HEK293 (cell line): ENCODE results near the gene C14orf119.

Experiments used
- CTCF ChIA-PET: fragments of 350-600 bp; formaldehyde crosslinking; extraction: SDS; loops from one replicate; lab custom pipeline; 2021; ENCODE audit warnings: antibody characterized with exemption; lab: Yijun Ruan, JAX
- POLR2A ChIA-PET: fragments of 300-600 bp; formaldehyde crosslinking; extraction: SDS; loops from one replicate; lab custom pipeline; 2020; ENCODE audit warnings: antibody characterized with exemption, inconsistent platforms; lab: Yijun Ruan, JAX
- H3K27ac ChIP-seq: fragments of 200-500 bp; sonication (Bioruptor generic); 2 replicates; pipeline ENCODE4 v1.5.1; 2014; ENCODE audit warnings: low read depth, low read length, control low read depth, inconsistent platforms; ENCODE audit errors: extremely low read depth
- H3K36me3 ChIP-seq, 2 experiments: fragments of 200-500 bp in 1 of 2; sonication (Bioruptor generic) in 1 of 2; 1 replicate in 1 of 2; 2 replicates in 1 of 2; pipeline ENCODE4 v1.5.1; 2014 to 2017; ENCODE audit warnings: inconsistent platforms in 2 of 2, low read length in 2 of 2; ENCODE audit not compliant: control insufficient read depth in 2 of 2, insufficient read depth in 1 of 2
- H3K4me1 ChIP-seq: fragments of 200-500 bp; sonication (Bioruptor generic); 2 replicates; pipeline ENCODE4 v1.5.1; 2014; ENCODE audit warnings: mild to moderate bottlenecking, low read length, inconsistent platforms; ENCODE audit not compliant: control insufficient read depth, insufficient read depth
- H3K4me3 ChIP-seq: 2 replicates; pipeline ENCODE4 v1.5.1; 2011; ENCODE audit warnings: low read depth, mild to moderate bottlenecking, control low read depth, low read length, moderate library complexity
- H3K9me3 ChIP-seq: fragments of 200-500 bp; sonication (Bioruptor generic); 2 replicates; pipeline ENCODE4 v1.5.1; 2014; ENCODE audit warnings: low read depth, low read length, inconsistent platforms; ENCODE audit not compliant: control insufficient read depth, insufficient read depth
- ATF2 ChIP-seq: fragments of 450-650 bp; formaldehyde crosslinking; IDR thresholded peaks from 2 replicates; pipeline ENCODE4 v1.5.1; 2016; ENCODE audit warnings: missing biosample characterization, missing genetic modification characterization, low read depth
- GLI2 ChIP-seq: fragments of 450-650 bp; formaldehyde crosslinking; IDR thresholded peaks from 2 replicates; pipeline ENCODE4; 2017; ENCODE audit warnings: missing biosample characterization, missing genetic modification characterization, low read depth, borderline replicate concordance
- KLF10 ChIP-seq: fragments of 450-650 bp; IDR thresholded peaks from 2 replicates; pipeline ENCODE4 v1.5.1; 2018; ENCODE audit warnings: missing biosample characterization, mild to moderate bottlenecking, missing genetic modification characterization
- KLF16 ChIP-seq: fragments of 450-650 bp; formaldehyde crosslinking; IDR thresholded peaks from 2 replicates; pipeline ENCODE4 v1.5.1; 2017; ENCODE audit warnings: missing biosample characterization, missing genetic modification characterization
- KLF17 ChIP-seq: fragments of 450-650 bp; formaldehyde crosslinking; IDR thresholded peaks from 2 replicates; pipeline ENCODE4 v1.5.1; 2016; ENCODE audit warnings: missing biosample characterization, missing genetic modification characterization
- KLF8 ChIP-seq: fragments of 450-650 bp; formaldehyde crosslinking; IDR thresholded peaks from 2 replicates; pipeline ENCODE4 v1.5.1; 2016; ENCODE audit warnings: missing biosample characterization, missing genetic modification characterization
- PATZ1 ChIP-seq: fragments of 450-650 bp; formaldehyde crosslinking; IDR thresholded peaks from 2 replicates; pipeline ENCODE4 v1.5.1; 2016; ENCODE audit warnings: missing biosample characterization, missing genetic modification characterization
- PRDM2 ChIP-seq: fragments of 450-650 bp; formaldehyde crosslinking; IDR thresholded peaks from 2 replicates; pipeline ENCODE4 v1.5.1; 2016; ENCODE audit warnings: missing biosample characterization, missing genetic modification characterization, borderline replicate concordance
- ZBTB1 ChIP-seq: fragments of 450-650 bp; formaldehyde crosslinking; IDR thresholded peaks from 2 replicates; pipeline ENCODE4 v1.5.1; 2016; ENCODE audit warnings: missing biosample characterization, missing genetic modification characterization
- ZEB2 ChIP-seq: fragments of 450-650 bp; formaldehyde crosslinking; IDR thresholded peaks from 2 replicates; pipeline ENCODE4 v1.5.1; 2016; ENCODE audit warnings: missing biosample characterization, missing genetic modification characterization
- ZNF366 ChIP-seq: fragments of 450-650 bp; formaldehyde crosslinking; conservative IDR thresholded peaks from 2 replicates; pipeline ENCODE4 v1.5.1; 2016; ENCODE audit warnings: missing biosample characterization, missing genetic modification characterization
- ZNF513 ChIP-seq: fragments of 450-650 bp; IDR thresholded peaks from 2 replicates; pipeline ENCODE4 v1.5.1; 2018; ENCODE audit warnings: missing biosample characterization, missing genetic modification characterization

C14orf119 gene

GRCh38 chr14:23110579-23111365, 15.5 kb downstream of the C14orf119 start (continued):
- no peak for TF ChIP-seq PRDM2
- peak; percentile 93 for TF ChIP-seq ZNF366 (tag by site-specific recombination)
- TF ChIP-seq KLF8 (tag by site-specific recombination), result 0 out of 2 replicates have a peak, but pooled peaks have one; percentile 40
- TF ChIP-seq ZNF513 (tag by site-specific recombination), result peak; percentile 39; the same call in 1 of the 2 replicates
- TF ChIP-seq ATF2 (tag by site-specific recombination), result no peak
- TF ChIP-seq GLI2, result no peak
- peak; percentile 65; the same call in 1 of the 2 replicates for TF ChIP-seq ZBTB1 (tag by site-specific recombination)
- TF ChIP-seq KLF10 (tag by site-specific recombination), result no peak

GRCh38 chr14:23112359-23113178, 17.3 kb downstream of the C14orf119 start:
- no peaks in the 10 kb centered on the region; the same call in 1 of the 2 replicates for H3K4me1 ChIP-seq
- TF ChIP-seq ZNF366 (tag by site-specific recombination) (peak; percentile 56), PATZ1 (tag by site-specific recombination) (peak; percentile 40; the same call in 1 of the 2 replicates), KLF16 (tag by site-specific recombination) (no peak), ZEB2 (tag by site-specific recombination) (peak; percentile 47; the same call in 1 of the 2 replicates), KLF17 (tag by site-specific recombination) (0 out of 2 replicates have a peak, but pooled peaks have one; percentile 15)
- POLR2A ChIA-PET, result interaction anchor here (0.6 to 2.4 kb wide), 3 partner anchors 18 to 456 kb away, joined by 3 to 8 read pairs (median 3); partner anchors contain the start of genes ACIN1, AJUBA and C14orf119
- H3K4me3 ChIP-seq, result no peak overlapping the region
- no peaks in the 10 kb centered on the region for H3K36me3 ChIP-seq
- no peaks in the 10 kb centered on the region for H3K9me3 ChIP-seq
- H3K27ac ChIP-seq, result no peak overlapping the region
- CTCF ChIA-PET, result interaction anchor here (0.6 to 5.7 kb wide), 10 partner anchors 8 to 267 kb away, joined by 3 to 35 read pairs (median 4); partner anchors contain the start of genes ACIN1 and C14orf119
